Omental fat pad (tissue), 4 donors: ENCODE results near the gene ANTXR1. TPM values are rescaled to one million over a fixed set of nuclear protein-coding genes. Genes with fewer than 3 reads are reported as not detected.

Experiments used
- ATAC-seq: fragments of 150-250 bp; one replicate; pipeline ENCODE4 v1.9.1; 2016; ENCODE audit warnings: mild to moderate bottlenecking, moderate library complexity; ENCODE audit not compliant: low FRiP score
- DNase-seq: peaks from one replicate; pipeline ENCODE4 v3.0.0-alpha.2; 2019; ENCODE audit warnings: low spot score
- total RNA-seq, 4 donors: library from RNA; depleted of rRNA; stranded (reverse); fragments of >200 nt; gene quantifications; one replicate each; pipeline ENCODE4 v1.1.0, GENCODE V29; 2016
- TF ChIP-seq, protein P1 (sequence below), 3 donors: fragments of 450-650 bp; IDR thresholded peaks; one replicate each; pipeline ENCODE4 v1.5.1; 2016 to 2017; ENCODE audit warnings: antibody characterized with exemption in 3 of 3, mild to moderate bottlenecking in 3 of 3, moderate library complexity in 2 of 3

Gene ANTXR1
- total RNA-seq, 4 donors from 2014 or later = 27.7 to 49.1 (median 37.1) TPM

- TF ChIP-seq, protein P1, sequence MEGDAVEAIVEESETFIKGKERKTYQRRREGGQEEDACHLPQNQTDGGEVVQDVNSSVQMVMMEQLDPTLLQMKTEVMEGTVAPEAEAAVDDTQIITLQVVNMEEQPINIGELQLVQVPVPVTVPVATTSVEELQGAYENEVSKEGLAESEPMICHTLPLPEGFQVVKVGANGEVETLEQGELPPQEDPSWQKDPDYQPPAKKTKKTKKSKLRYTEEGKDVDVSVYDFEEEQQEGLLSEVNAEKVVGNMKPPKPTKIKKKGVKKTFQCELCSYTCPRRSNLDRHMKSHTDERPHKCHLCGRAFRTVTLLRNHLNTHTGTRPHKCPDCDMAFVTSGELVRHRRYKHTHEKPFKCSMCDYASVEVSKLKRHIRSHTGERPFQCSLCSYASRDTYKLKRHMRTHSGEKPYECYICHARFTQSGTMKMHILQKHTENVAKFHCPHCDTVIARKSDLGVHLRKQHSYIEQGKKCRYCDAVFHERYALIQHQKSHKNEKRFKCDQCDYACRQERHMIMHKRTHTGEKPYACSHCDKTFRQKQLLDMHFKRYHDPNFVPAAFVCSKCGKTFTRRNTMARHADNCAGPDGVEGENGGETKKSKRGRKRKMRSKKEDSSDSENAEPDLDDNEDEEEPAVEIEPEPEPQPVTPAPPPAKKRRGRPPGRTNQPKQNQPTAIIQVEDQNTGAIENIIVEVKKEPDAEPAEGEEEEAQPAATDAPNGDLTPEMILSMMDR (IDR thresholded peaks at IDR 0.05) = no peak
Observed at GRCh38 chr2:69180974-69181373, 168.0 kb downstream of the ANTXR1 start.

DNA sequence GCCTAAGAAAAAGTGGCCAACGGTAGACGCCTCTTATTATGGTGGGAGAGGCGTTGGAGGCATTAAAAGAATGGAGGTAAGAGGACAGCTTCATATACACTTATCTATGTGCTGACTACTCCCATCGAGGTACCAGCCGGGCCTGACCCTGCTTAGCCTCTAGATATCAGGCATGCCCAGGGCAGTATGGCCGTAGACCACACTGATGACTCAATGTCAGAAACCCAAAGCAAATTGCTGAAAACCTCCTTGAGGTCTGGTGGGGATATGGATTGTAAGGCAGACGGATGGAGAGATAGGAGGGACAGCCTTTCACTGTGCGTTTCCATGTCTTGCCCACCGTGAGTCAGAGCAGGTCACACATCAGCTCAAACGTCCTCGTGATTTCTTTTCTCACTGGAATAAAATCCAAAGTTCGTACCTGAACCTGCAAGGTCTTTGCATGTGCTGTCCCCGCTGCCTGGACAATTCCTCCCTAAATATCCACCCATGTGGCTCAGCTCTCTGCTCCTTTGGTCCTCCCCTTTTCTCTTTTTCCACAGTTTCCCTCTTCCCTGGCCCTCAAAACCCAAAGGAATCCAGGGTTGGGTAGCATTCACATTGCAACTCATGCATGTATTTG is 168.9 kb downstream of the ANTXR1 start:
- ATAC-seq (no peak), DNase-seq (no peak)
- TF ChIP-seq, protein P1 (IDR thresholded peaks at IDR 0.05) = no peak

More at GRCh38 chr2:69180974-69181373, 168.0 kb downstream of the ANTXR1 start:
- ATAC-seq (no peak), DNase-seq (no peak)

DNA sequence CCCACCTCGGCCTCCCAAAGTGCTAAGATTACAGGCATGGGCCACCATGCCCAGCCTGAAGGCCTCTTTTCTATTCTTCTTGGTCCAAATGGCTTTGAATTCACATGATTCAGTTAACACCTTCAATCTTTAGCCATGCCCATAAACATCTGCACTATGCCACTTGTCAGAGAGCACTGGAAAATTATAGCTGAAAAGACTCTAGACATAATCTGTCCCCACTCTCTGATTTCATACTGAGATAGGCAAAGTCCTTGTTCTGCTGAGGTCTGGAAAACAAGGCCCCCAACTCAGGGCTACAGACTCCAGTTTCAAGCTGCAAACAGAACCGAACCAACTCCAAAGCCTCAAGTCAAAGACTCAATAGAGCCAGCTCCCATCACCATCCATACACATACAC is 170.7 kb downstream of the ANTXR1 start:
- TF ChIP-seq, protein P1 (IDR thresholded peaks at IDR 0.05) = no peak
- ATAC-seq (no peak), DNase-seq (no peak)

DNA sequence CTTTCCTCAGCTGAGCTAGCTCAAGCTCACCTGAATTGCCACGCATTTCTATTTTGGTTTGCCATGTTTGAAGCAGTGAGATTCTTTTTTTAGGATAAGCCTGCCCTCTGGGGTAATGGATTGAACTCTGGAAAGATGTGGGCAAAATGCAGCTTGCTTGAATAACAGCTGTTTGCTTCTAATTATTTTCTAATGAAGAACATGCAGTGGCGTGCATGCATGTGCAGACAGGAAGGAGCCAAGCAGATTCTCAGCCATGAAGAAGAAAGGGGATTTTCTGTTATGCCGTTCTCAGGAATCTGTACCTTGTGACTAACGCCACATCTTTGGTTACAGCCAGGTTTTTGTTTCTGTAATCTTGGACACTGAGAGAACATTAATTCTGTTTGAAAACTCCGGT is 171.2 kb downstream of the ANTXR1 start:
- DNase-seq (no peak), ATAC-seq (no peak)
- TF ChIP-seq, protein P1 (IDR thresholded peaks at IDR 0.05) = no peak

- ATAC-seq (no peak), DNase-seq (no peak)
- TF ChIP-seq, protein P1 (IDR thresholded peaks at IDR 0.05) = no peak
Observed at GRCh38 chr2:69185807-69186206, 172.8 kb downstream of the ANTXR1 start.

DNA sequence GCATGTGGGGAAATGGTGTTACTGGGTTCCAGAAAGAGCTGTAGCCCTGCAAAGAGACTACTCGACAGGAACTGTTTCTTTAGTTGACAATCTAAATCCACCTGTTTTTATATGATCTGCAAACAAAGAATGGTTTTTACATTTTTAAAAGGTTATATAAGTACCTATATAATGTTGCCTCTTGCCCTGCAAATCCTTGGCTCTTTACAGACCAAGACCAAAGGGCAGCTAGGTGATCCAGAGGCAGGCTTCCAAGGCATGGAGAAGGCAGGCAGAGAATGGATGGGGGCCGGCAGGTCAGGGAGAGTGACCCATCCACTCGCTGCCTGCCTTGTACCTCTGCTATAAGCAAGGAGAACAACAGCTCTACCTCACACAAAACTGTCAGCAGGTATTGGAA is 173.6 kb downstream of the ANTXR1 start:
- DNase-seq (no peak), ATAC-seq (no peak)
- TF ChIP-seq, protein P1 (IDR thresholded peaks at IDR 0.05) = no peak

- TF ChIP-seq, protein P1 (IDR thresholded peaks at IDR 0.05) = no peak
Observed at GRCh38 chr2:69188182-69188900, 175.4 kb downstream of the ANTXR1 start.

More at GRCh38 chr2:69188182-69188900, 175.4 kb downstream of the ANTXR1 start:
- no peak for DNase-seq
- ATAC-seq = no peak
